Spinal cord (tissue), 10 donors: Measurements from ENCODE around the gene KCTD12. TPM values are rescaled to one million over a fixed set of nuclear protein-coding genes. Genes with fewer than 3 reads are reported as not detected.

Source experiments
- DNase-seq, 6 donors: peaks; one replicate each; pipeline versions ENCODE4 v3.0.0 to v3.0.0-alpha.2; 2013 to 2015; ENCODE audit warnings: low spot score in 6 of 6, low read depth in 4 of 6
- H3K27ac ChIP-seq: one replicate; pipeline ENCODE4 v1.5.1; 2013; ENCODE audit warnings: low read depth, low read length, control low read depth
- H3K27me3 ChIP-seq: one replicate; pipeline ENCODE4 v1.6.1; 2013; ENCODE audit warnings: low read length; ENCODE audit not compliant: control insufficient read depth, insufficient read depth
- H3K36me3 ChIP-seq: one replicate; pipeline ENCODE4 v1.6.1; 2013; ENCODE audit warnings: low read length; ENCODE audit not compliant: control insufficient read depth, insufficient read depth
- H3K4me1 ChIP-seq: one replicate; pipeline ENCODE4 v1.6.1; 2013; ENCODE audit warnings: low read length; ENCODE audit not compliant: control insufficient read depth, insufficient read depth
- H3K4me3 ChIP-seq: one replicate; pipeline ENCODE4 v1.5.1; 2013; ENCODE audit warnings: low read depth, low read length, control low read depth
- H3K9me3 ChIP-seq: one replicate; pipeline ENCODE4 v1.6.1; 2013; ENCODE audit warnings: low read length; ENCODE audit not compliant: control insufficient read depth, insufficient read depth
- WGBS: methylation state at CpG from one replicate; pipeline ENCODE4 v1.1.5; 2013; ENCODE audit warnings: missing lambda C conversion rate; ENCODE audit not compliant: insufficient coverage; 5-methylcytosine and 5-hydroxymethylcytosine counted together
- polyA plus RNA-seq, 2 donors: library from polyadenylated mRNA; unstranded; fragments of 120-200 nt; gene quantifications; one replicate each; pipeline ENCODE4 v1.2.1, GENCODE V29; 2013; ENCODE audit not compliant: insufficient read length in 2 of 2
- total RNA-seq, 2 donors: library from RNA; depleted of rRNA in 1 of 2; stranded (reverse); fragments of 120-200 nt in 1 of 2; fragments of >200 nt in 1 of 2; gene quantifications; one replicate each; pipeline versions ENCODE4 v1.2.3 to v1.2.4, GENCODE V29; 2013 to 2014
- donor health status: healthy.

Gene KCTD12
- total and polyA plus RNA-seq, 4 donors: 78.7 to 155 (median 96.2) TPM

GRCh38 chr13:76830805-76831204, 55.4 kb downstream of the KCTD12 start:
- Histone ChIP-seq H3K4me3 (no peak overlapping the region), H3K4me1 (peaks cover 6% of the 10 kb centered on the region), H3K27ac (no peak overlapping the region), H3K27me3 (no peaks in the 10 kb centered on the region), H3K36me3 (no peaks in the 10 kb centered on the region), H3K9me3 (no peaks in the 10 kb centered on the region)
- DNase-seq: peak in 1 of 6 donors; percentile 9
- WGBS: 69% methylated on average over 10 of the region's 10 CpGs

Other genes with a start within 250 kb of the KCTD12 start
- not detected for gene ACOD1, start 62.1 kb upstream of the KCTD12 start, total RNA-seq
- gene ACOD1, start 62.1 kb upstream of the KCTD12 start, polyA plus RNA-seq: not detected
- gene CLN5, start 105.7 kb upstream of the KCTD12 start, total RNA-seq: 10 to 100 TPM; 46.3 to 55.9 TPM
- 10 to 100 TPM; 33.1 to 33.4 TPM for gene CLN5, start 105.7 kb upstream of the KCTD12 start, polyA plus RNA-seq
- 100 to 1,000 TPM in 1 of 2 donors, 10 to 100 TPM in 1; 56.3 to 109 TPM for gene FBXL3, start 140.8 kb upstream of the KCTD12 start, total RNA-seq
- gene FBXL3, start 140.8 kb upstream of the KCTD12 start, polyA plus RNA-seq: 10 to 100 TPM; 39.4 to 51.9 TPM